Measurements from ENCODE around the gene TIMM9.
A peak's percentile ranks its signal among the peaks of the same experiment; 100 is the strongest.
"Not testable (repeated sequence)": the region's sequence is repeated elsewhere in the genome, so short reads cannot be mapped to it uniquely, and the experiment has no call there.

Gene TIMM9

DNA sequence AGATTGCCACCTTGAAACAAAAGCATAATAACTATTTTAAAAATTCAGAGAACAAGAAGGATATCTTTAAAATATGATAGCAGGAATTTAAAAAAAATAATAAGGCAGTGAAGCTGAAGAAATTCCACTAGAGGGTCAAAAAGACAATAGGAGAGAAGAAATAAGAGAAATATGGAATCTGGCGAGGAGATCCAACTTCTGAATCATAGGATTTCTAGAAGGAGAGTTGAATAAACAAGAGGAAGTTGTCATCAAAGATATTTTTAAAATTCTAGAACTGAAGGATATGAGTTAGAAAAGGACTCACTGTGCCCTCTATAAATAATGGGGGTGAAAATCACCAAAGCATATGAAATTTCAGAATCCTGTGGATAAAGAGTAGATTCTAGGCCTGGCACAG is 58.4 kb downstream of the TIMM9 start:
- no peak for DNase-seq (ENCODE audit: low read depth)
- H3K4me3 ChIP-seq (ENCODE audit: low read length): no peak overlapping the region
- TF ChIP-seq, protein P1, sequence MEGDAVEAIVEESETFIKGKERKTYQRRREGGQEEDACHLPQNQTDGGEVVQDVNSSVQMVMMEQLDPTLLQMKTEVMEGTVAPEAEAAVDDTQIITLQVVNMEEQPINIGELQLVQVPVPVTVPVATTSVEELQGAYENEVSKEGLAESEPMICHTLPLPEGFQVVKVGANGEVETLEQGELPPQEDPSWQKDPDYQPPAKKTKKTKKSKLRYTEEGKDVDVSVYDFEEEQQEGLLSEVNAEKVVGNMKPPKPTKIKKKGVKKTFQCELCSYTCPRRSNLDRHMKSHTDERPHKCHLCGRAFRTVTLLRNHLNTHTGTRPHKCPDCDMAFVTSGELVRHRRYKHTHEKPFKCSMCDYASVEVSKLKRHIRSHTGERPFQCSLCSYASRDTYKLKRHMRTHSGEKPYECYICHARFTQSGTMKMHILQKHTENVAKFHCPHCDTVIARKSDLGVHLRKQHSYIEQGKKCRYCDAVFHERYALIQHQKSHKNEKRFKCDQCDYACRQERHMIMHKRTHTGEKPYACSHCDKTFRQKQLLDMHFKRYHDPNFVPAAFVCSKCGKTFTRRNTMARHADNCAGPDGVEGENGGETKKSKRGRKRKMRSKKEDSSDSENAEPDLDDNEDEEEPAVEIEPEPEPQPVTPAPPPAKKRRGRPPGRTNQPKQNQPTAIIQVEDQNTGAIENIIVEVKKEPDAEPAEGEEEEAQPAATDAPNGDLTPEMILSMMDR (conservative IDR thresholded peaks at IDR 0.05; ENCODE audit: low read length): no peak

DNA sequence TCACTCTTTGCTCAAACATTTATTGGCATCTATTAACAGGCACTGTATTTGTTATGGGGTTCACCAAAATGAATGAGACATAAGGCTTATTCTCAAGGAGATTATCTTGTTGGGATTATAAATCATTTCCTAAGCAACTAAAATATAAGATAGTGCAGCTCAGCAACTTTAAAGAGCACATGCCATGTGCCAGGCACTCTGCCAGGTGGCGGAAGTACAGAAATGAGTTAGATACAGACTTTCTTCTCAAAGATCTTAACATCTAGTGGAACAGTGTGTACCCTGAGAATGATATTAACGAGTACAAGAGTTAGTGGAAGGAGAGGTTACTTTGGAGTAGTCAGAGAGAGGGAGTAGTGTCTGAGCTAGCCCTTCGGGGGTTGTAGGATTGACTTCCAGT is 60.0 kb downstream of the TIMM9 start:
- TF ChIP-seq, protein P1 (conservative IDR thresholded peaks at IDR 0.05; ENCODE audit: low read length): no peak
- no peak overlapping the region for H3K4me3 ChIP-seq (ENCODE audit: low read length)
- no peak for DNase-seq (ENCODE audit: low read depth)

DNA sequence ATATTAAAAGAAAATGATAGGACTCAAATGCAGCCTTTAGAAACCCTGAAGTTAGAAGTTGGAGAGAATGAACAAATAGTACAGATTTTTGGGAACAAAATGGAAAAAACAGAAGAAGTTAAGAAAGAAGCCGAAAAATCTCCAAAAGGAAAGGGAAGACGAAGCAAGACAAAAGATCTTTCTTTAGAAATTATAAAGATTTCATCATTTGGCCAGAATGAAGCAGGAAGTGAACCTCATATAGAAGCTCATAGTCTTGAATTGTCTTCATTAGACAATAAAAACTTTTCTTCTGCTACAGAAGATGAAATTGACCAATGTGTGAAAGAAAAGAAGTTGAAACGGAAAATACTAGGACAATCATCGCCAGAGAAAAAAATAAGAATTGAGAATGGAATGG is 63.0 kb downstream of the TIMM9 start:
- TF ChIP-seq, protein P1 (conservative IDR thresholded peaks at IDR 0.05; ENCODE audit: low read length): no peak
- no peak overlapping the region for H3K4me3 ChIP-seq (ENCODE audit: low read length)
- no peak for DNase-seq (ENCODE audit: low read depth)

DNA sequence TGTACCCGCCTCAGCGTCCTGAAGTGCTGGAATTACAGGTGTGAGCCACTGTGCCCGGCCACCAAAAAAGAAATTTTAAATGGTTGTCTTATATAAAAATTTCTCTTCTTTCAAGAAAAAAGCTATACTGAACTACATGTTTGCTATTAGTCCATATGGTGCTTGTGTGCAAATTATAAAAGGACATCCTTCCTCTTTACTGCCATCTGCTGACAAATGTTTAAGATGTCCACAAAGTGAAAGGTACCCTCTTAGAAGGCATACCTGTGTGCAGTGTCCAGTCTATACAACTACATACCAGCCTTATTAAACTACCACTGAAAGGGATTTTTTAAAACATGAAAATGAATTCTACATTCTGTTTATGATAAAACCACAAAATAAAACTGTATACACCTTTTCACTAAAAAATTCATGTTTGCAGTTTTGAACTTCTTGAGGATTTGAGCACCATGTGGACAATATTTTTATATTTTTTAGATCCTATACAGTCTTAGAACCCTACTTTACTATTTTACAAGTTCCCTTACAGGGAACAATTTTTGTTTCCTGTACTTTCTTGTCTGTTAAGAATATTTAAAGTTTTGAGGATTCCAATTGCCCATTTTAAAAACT is 64.4 kb downstream of the TIMM9 start:
- no peak overlapping the region for H3K4me3 ChIP-seq (ENCODE audit: low read length)
- DNase-seq (ENCODE audit: low read depth): peak; percentile 16
- TF ChIP-seq, protein P1 (conservative IDR thresholded peaks at IDR 0.05; ENCODE audit: low read length): peak; percentile 40

DNA sequence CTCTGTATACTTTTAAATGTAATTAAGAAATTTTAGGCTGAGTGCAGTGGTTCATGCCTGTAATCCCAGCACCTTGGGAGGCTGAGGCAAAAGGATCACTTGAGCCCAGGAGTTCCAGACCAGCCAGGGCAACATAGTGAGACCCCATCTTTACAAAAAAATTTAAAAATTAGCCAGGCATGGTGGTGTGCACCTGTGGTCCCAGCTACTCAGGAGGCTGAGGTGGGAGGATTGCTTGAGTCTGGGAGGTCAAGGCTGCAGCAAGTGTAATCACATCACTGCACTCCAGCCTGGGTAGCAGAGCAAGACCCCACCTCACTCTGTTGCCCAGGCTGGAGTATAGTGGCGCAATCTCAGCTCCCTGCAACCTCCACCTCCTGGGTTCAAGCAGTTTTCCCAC is 65.1 kb downstream of the TIMM9 start:
- not testable (repeated sequence) for H3K4me3 ChIP-seq (ENCODE audit: low read length); DNase-seq (ENCODE audit: low read depth)
